Upper lobe of left lung (tissue), 6 donors: ENCODE data around the gene ZNF562. TPM values are rescaled to one million over a fixed set of nuclear protein-coding genes. Genes with fewer than 3 reads are reported as not detected.

Experiments used
- ATAC-seq, 2 donors: fragments of 200-7000 bp; cut with Tn5 transposase; one replicate each; pipeline ENCODE4 v1.9.1; 2022; ENCODE audit warnings: mild to moderate bottlenecking in 2 of 2, moderate library complexity in 2 of 2; ENCODE audit not compliant: low FRiP score in 2 of 2
- DNase-seq, 2 donors: peaks; one replicate each; pipeline ENCODE4 v3.0.0-alpha.2; 2019 to 2020
- H3K27ac ChIP-seq, 4 donors: fragments of 200-600 bp; sonication (generic); one replicate each; pipeline ENCODE4 v1.5.1; 2016 to 2019
- H3K27me3 ChIP-seq, 4 donors: fragments of 200-600 bp; sonication (generic); one replicate each; pipeline ENCODE4 v1.5.1; 2017 to 2019
- H3K36me3 ChIP-seq, 4 donors: fragments of 200-600 bp; sonication (generic); one replicate each; pipeline ENCODE4 v1.5.1; 2016 to 2019
- H3K4me1 ChIP-seq, 4 donors: fragments of 200-600 bp; sonication (generic); one replicate each; pipeline ENCODE4 v1.5.1; 2018 to 2019
- H3K4me3 ChIP-seq, 4 donors: fragments of 200-600 bp; sonication (generic); one replicate each; pipeline ENCODE4 v1.5.1; 2017 to 2019; ENCODE audit warnings: mild to moderate bottlenecking in 2 of 4, moderate library complexity in 1 of 4
- H3K9me3 ChIP-seq, 4 donors: fragments of 200-600 bp; sonication (generic); one replicate each; pipeline ENCODE4 v1.5.1; 2018 to 2019
- CTCF ChIP-seq, 6 experiments: fragments of 450-650 bp in 4 of 6; fragments of 200-600 bp in 2 of 6; sonication (generic) in 2 of 6; IDR thresholded peaks; one replicate each; pipeline ENCODE4 v1.5.1; 2016 to 2019; ENCODE audit warnings: antibody characterized with exemption in 6 of 6
- EP300 ChIP-seq, 4 donors: sonication (generic); formaldehyde crosslinking; IDR thresholded peaks; one replicate each; pipeline ENCODE4 v1.5.1; 2017; ENCODE audit warnings: antibody characterized with exemption in 4 of 4, control low read depth in 2 of 4
- POLR2A ChIP-seq, 4 donors: fragments of 450-650 bp; IDR thresholded peaks; one replicate each; pipeline ENCODE4 v1.5.1; 2016 to 2017; ENCODE audit warnings: antibody characterized with exemption in 4 of 4, mild to moderate bottlenecking in 2 of 4
- POLR2AphosphoS5 ChIP-seq, 2 donors: sonication (generic); formaldehyde crosslinking; IDR thresholded peaks; one replicate each; pipeline ENCODE4 v1.5.1; 2017; ENCODE audit warnings: antibody characterized with exemption in 2 of 2
- WGBS, 2 donors: methylation state at CpG; one replicate each; pipeline ENCODE4 v1.1.5; 2017 to 2018; 5-methylcytosine and 5-hydroxymethylcytosine counted together
- total RNA-seq, 6 donors: library from RNA; depleted of rRNA in 4 of 6; stranded (reverse); fragments of >200 nt in 4 of 6; gene quantifications; one replicate each; pipeline versions ENCODE4 v1.1.0 to v1.2.1, GENCODE V29; 2016 to 2021
- donor health status: DM: no; HTN: no; CAD: no; lungs with moderate emphysema.
- donor health status: DM: no; HTN: yes; CAD: no; lungs with severe emphysema.

Gene ZNF562
- total RNA-seq, 6 donors from 2014 or later = 21.4 to 33.2 (median 24.3) TPM

- TF ChIP-seq POLR2A (IDR thresholded peaks at IDR 0.05) (no peak), EP300 (IDR thresholded peaks at IDR 0.05) (no peak), POLR2AphosphoS5 (IDR thresholded peaks at IDR 0.05) (no peak), CTCF (IDR thresholded peaks at IDR 0.05) (no peak)
- H3K27me3 ChIP-seq = no peaks in the 10 kb centered on the region
- H3K4me1 ChIP-seq = no peaks in the 10 kb centered on the region
- ATAC-seq (no peak), DNase-seq (no peak)
- H3K36me3 ChIP-seq = peaks cover 0 to 50% (median 8%) of the 10 kb centered on the region in 4 donors
- no peak overlapping the region for H3K4me3 ChIP-seq
- no peak overlapping the region for H3K27ac ChIP-seq
- WGBS, 2 donors = 82 to 93% methylated on average over 3 to 4 of the region's 4 CpGs
- H3K9me3 ChIP-seq = peaks cover 0 to 4% (median 0%) of the 10 kb centered on the region in 4 donors
Measured at GRCh38 chr19:9644472-9644871, 30.4 kb downstream of the ZNF562 start.

GRCh38 chr19:9641810-9642209 is 33.1 kb downstream of the ZNF562 start:
- Histone ChIP-seq H3K27me3 (no peaks in the 10 kb centered on the region), H3K4me1 (no peaks in the 10 kb centered on the region), H3K27ac (no peak overlapping the region), H3K36me3 (peaks cover 0 to 27% (median 6%) of the 10 kb centered on the region in 4 donors), H3K9me3 (no peaks in the 10 kb centered on the region), H3K4me3 (no peak overlapping the region)
- 92 to 95% methylated on average over 6 of the region's 6 CpGs for WGBS, 2 donors
- no peak for DNase-seq
- TF ChIP-seq CTCF (IDR thresholded peaks at IDR 0.05) (no peak), EP300 (IDR thresholded peaks at IDR 0.05) (no peak), POLR2AphosphoS5 (IDR thresholded peaks at IDR 0.05) (no peak), POLR2A (IDR thresholded peaks at IDR 0.05) (no peak)
- ATAC-seq = no peak

GRCh38 chr19:9640956-9641355 is 33.9 kb downstream of the ZNF562 start:
- no peak overlapping the region for H3K4me3 ChIP-seq
- peaks cover 0 to 22% (median 4%) of the 10 kb centered on the region in 4 donors for H3K36me3 ChIP-seq
- no peaks in the 10 kb centered on the region for H3K4me1 ChIP-seq
- ATAC-seq (no peak), DNase-seq (no peak)
- 65 to 74% methylated on average over 1 of the region's 1 CpG for WGBS, 2 donors
- H3K9me3 ChIP-seq = no peaks in the 10 kb centered on the region
- TF ChIP-seq CTCF (IDR thresholded peaks at IDR 0.05) (no peak), POLR2AphosphoS5 (IDR thresholded peaks at IDR 0.05) (no peak), EP300 (IDR thresholded peaks at IDR 0.05) (no peak), POLR2A (IDR thresholded peaks at IDR 0.05) (no peak)
- H3K27me3 ChIP-seq = no peaks in the 10 kb centered on the region
- H3K27ac ChIP-seq = no peak overlapping the region

GRCh38 chr19:9636018-9636417 is 38.9 kb downstream of the ZNF562 start:
- TF ChIP-seq CTCF (IDR thresholded peaks at IDR 0.05) = no peak
- no peak for TF ChIP-seq POLR2A (IDR thresholded peaks at IDR 0.05)
- no peak for DNase-seq
- Histone ChIP-seq H3K27ac (no peak overlapping the region), H3K36me3 (peaks cover 0 to 30% (median 10%) of the 10 kb centered on the region in 4 donors), H3K4me3 (no peak overlapping the region), H3K4me1 (no peaks in the 10 kb centered on the region), H3K27me3 (no peaks in the 10 kb centered on the region), H3K9me3 (no peaks in the 10 kb centered on the region)
- 94 to 98% methylated on average over 5 of the region's 5 CpGs for WGBS, 2 donors
- no peak for ATAC-seq

GRCh38 chr19:9627856-9628255 is 47.0 kb downstream of the ZNF562 start:
- TF ChIP-seq EP300 (IDR thresholded peaks at IDR 0.05) = no peak
- TF ChIP-seq POLR2AphosphoS5 (IDR thresholded peaks at IDR 0.05) = no peak
- no peak for TF ChIP-seq CTCF (IDR thresholded peaks at IDR 0.05)
- TF ChIP-seq POLR2A (IDR thresholded peaks at IDR 0.05) = no peak
- Histone ChIP-seq H3K4me1 (peaks cover 0 to 4% (median 1%) of the 10 kb centered on the region in 4 donors), H3K36me3 (peaks cover 0 to 13% (median 4%) of the 10 kb centered on the region in 4 donors), H3K9me3 (no peaks in the 10 kb centered on the region), H3K27ac (no peak overlapping the region), H3K4me3 (no peak overlapping the region), H3K27me3 (no peaks in the 10 kb centered on the region)
- DNase-seq = no peak
- 31 to 58% methylated on average over 2 of the region's 2 CpGs for WGBS, 2 donors
- ATAC-seq = no peak
